SK-N-SH (cell line): Measurements from ENCODE around the gene GON7. TPM values are rescaled to one million over a fixed set of nuclear protein-coding genes. Genes with fewer than 3 reads are reported as not detected.

Source experiments
- CTCF ChIA-PET: fragments of 300-600, 350-600 bp; formaldehyde crosslinking; extraction: SDS; loops from one replicate; lab custom pipeline; 2021; lab: Yijun Ruan, JAX
- POLR2A ChIA-PET: fragments of 350-600 bp; sonication (Branson Sonifier 250); formaldehyde crosslinking; extraction: SDS; loops from one replicate; lab custom pipeline; 2020; ENCODE audit warnings: antibody characterized with exemption, inconsistent platforms; lab: Yijun Ruan, JAX
- DNase-seq: peaks from one replicate; pipeline ENCODE4 v3.0.0; 2012
- H2AFZ ChIP-seq: fragments of 200-600 bp; sonication (generic); 2 replicates; pipeline ENCODE4 v1.8.1; 2016; ENCODE audit warnings: antibody characterized with exemption, mild to moderate bottlenecking, low read depth
- H3F3A ChIP-seq: fragments of 200-600 bp; sonication (generic); replicated peaks from 2 replicates; pipeline ENCODE3; 2016; ENCODE audit warnings: antibody characterized with exemption, mild to moderate bottlenecking; ENCODE audit not compliant: insufficient read depth
- H3K27ac ChIP-seq, 2 experiments: fragments of 200-500 bp in 1 of 2; fragments of 200-600 bp in 1 of 2; sonication (Bioruptor generic) in 1 of 2; sonication (generic), shearing (Covaris generic) in 1 of 2; 2 replicates each; pipeline versions ENCODE4 v1.5.1 to v1.6.1; 2014 to 2016; ENCODE audit warnings: low read depth in 2 of 2, inconsistent platforms in 1 of 2, low read length in 1 of 2, mild to moderate bottlenecking in 1 of 2, mixed read lengths in 1 of 2
- H3K27me3 ChIP-seq: fragments of 200-600 bp; sonication (generic), shearing (Covaris generic); 2 replicates; pipeline ENCODE4 v1.6.1; 2016; ENCODE audit warnings: mixed run types; ENCODE audit not compliant: insufficient read depth
- H3K36me3 ChIP-seq, 2 experiments: fragments of 200-500 bp in 1 of 2; fragments of 200-600 bp in 1 of 2; sonication (Bioruptor generic) in 1 of 2; sonication (generic) in 1 of 2; replicated peaks in 1 of 2; 2 replicates each; pipeline versions ENCODE3 to v1.5.1; 2014 to 2016; ENCODE audit warnings: low read length in 1 of 2, mild to moderate bottlenecking in 1 of 2; ENCODE audit not compliant: insufficient read depth in 2 of 2, control insufficient read depth in 1 of 2
- H3K4me1 ChIP-seq, 2 experiments: fragments of 200-500 bp in 1 of 2; fragments of 200-600 bp in 1 of 2; sonication (Bioruptor generic) in 1 of 2; sonication (generic), shearing (Covaris generic) in 1 of 2; 2 replicates each; pipeline versions ENCODE4 v1.5.1 to v1.6.1; 2014 to 2016; ENCODE audit warnings: low read depth in 1 of 2, low read length in 1 of 2, mixed run types in 1 of 2; ENCODE audit not compliant: insufficient read depth in 2 of 2, control insufficient read depth in 1 of 2
- H3K4me2 ChIP-seq: fragments of 200-600 bp; sonication (generic), shearing (Covaris generic); 2 replicates; pipeline ENCODE4 v1.6.1; 2017; ENCODE audit warnings: mixed run types
- H3K4me3 ChIP-seq, 2 experiments: fragments of 200-500 bp in 1 of 2; fragments of 200-600 bp in 1 of 2; sonication (Bioruptor generic) in 1 of 2; sonication (generic), shearing (Covaris generic) in 1 of 2; 2 replicates each; pipeline versions ENCODE4 v1.5.1 to v1.8.1; 2014 to 2016; ENCODE audit warnings: low read depth in 2 of 2, inconsistent platforms in 1 of 2, low read length in 1 of 2, mild to moderate bottlenecking in 1 of 2, mixed read lengths in 1 of 2, moderate library complexity in 1 of 2
- H3K79me2 ChIP-seq: fragments of 200-600 bp; sonication (generic); 2 replicates; pipeline ENCODE4 v1.8.1; 2017; ENCODE audit warnings: mild to moderate bottlenecking; ENCODE audit not compliant: insufficient read depth
- H3K9ac ChIP-seq: fragments of 200-600 bp; sonication (generic); 2 replicates; pipeline ENCODE4 v1.6.1; 2017; ENCODE audit warnings: mixed run types
- H3K9me2 ChIP-seq: fragments of 200-600 bp; sonication (generic); 2 replicates; pipeline ENCODE4 v1.6.1; 2017; ENCODE audit warnings: mixed run types
- H3K9me3 ChIP-seq: fragments of 200-600 bp; sonication (generic); 2 replicates; pipeline ENCODE4 v1.6.1; 2017; ENCODE audit warnings: mixed run types, mild to moderate bottlenecking, moderate library complexity
- H4K20me1 ChIP-seq: fragments of 200-600 bp; sonication (generic); 2 replicates; pipeline ENCODE4 v1.6.1; 2017; ENCODE audit warnings: mild to moderate bottlenecking, mixed run types; ENCODE audit not compliant: insufficient read depth
- CHD2 ChIP-seq: fragments of 150-350 bp; IDR thresholded peaks from 2 replicates; pipeline ENCODE4 v1.6.1; 2018; ENCODE audit warnings: low read length; ENCODE audit not compliant: partially characterized antibody
- ELF1 ChIP-seq: IDR thresholded peaks from 2 replicates; pipeline ENCODE4 v1.4.0; 2012
- EP300 ChIP-seq, 2 experiments: IDR thresholded peaks; 2 replicates each; pipeline versions ENCODE4 v1.4.0 to v1.6.1; 2012; ENCODE audit warnings: borderline replicate concordance in 1 of 2, low read depth in 1 of 2, low read length in 1 of 2
- EZH2phosphoT487 ChIP-seq: fragments of 200-600 bp; sonication (generic); IDR thresholded peaks from 2 replicates; pipeline ENCODE4 v1.6.1; 2017; ENCODE audit warnings: low read depth, mixed run types, mild to moderate bottlenecking, antibody characterized with exemption, moderate library complexity, borderline replicate concordance
- FOXJ3 ChIP-seq: sonication (generic); formaldehyde crosslinking; IDR thresholded peaks from 2 replicates; pipeline ENCODE4 v1.5.1; 2020; ENCODE audit warnings: mild to moderate bottlenecking, missing genetic modification reagents
- FOXM1 ChIP-seq: IDR thresholded peaks from 2 replicates; pipeline ENCODE4 v1.4.0; 2012; ENCODE audit warnings: low read depth, mild to moderate bottlenecking
- GABPA ChIP-seq: IDR thresholded peaks from 2 replicates; pipeline ENCODE4 v1.4.0; 2012; ENCODE audit warnings: low read depth, mild to moderate bottlenecking
- GATA2 ChIP-seq: sonication (generic); formaldehyde crosslinking; IDR thresholded peaks from 2 replicates; pipeline ENCODE4 v1.5.0; 2020; ENCODE audit warnings: mild to moderate bottlenecking, missing genetic modification reagents
- MEF2A ChIP-seq: IDR thresholded peaks from 2 replicates; pipeline ENCODE4 v1.4.0; 2012; ENCODE audit warnings: low read depth, borderline replicate concordance
- RFX5 ChIP-seq: IDR thresholded peaks from 2 replicates; pipeline ENCODE4 v1.6.1; 2012; ENCODE audit warnings: mild to moderate bottlenecking, improper control_type of control experiment, low read length
- RXRA ChIP-seq: IDR thresholded peaks from 2 replicates; pipeline ENCODE4 v1.4.0; 2012; ENCODE audit warnings: low read depth, mild to moderate bottlenecking, borderline replicate concordance
- SMC3 ChIP-seq: IDR thresholded peaks from 2 replicates; pipeline ENCODE4 v1.6.1; 2012; ENCODE audit warnings: low read depth, low read length, improper control_type of control experiment
- TAF1 ChIP-seq: IDR thresholded peaks from 2 replicates; pipeline ENCODE4 v1.6.1; 2012; ENCODE audit warnings: low read depth, mild to moderate bottlenecking, low read length, moderate library complexity, borderline replicate concordance
- WGBS: methylation state at CpG from one replicate; pipeline ENCODE4 v1.1.6; 2017; ENCODE audit warnings: low lambda C conversion rate; 5-methylcytosine and 5-hydroxymethylcytosine counted together
- polyA plus RNA-seq, 3 experiments: library from polyadenylated mRNA; depleted of rRNA; stranded (reverse); fragments of >200 nt; gene quantifications; 2 replicates each; pipeline ENCODE4 v1.2.3, GENCODE V29; 2012
- TF ChIP-seq, protein P1 (sequence below): IDR thresholded peaks from 2 replicates; pipeline ENCODE4 v1.4.0; 2012; ENCODE audit warnings: low read depth, borderline replicate concordance
- TF ChIP-seq, protein P2 (sequence below): IDR thresholded peaks from 2 replicates; pipeline ENCODE4; 2012
- TF ChIP-seq, protein P3 (sequence below): IDR thresholded peaks from 2 replicates; pipeline ENCODE4 v1.6.1; 2012; ENCODE audit warnings: mild to moderate bottlenecking, low read depth, low read length, moderate library complexity

GON7 gene
- polyA plus RNA-seq, 1 of the 3 experiments (the other 2 are of a cell fraction) = 14.8 TPM

DNA sequence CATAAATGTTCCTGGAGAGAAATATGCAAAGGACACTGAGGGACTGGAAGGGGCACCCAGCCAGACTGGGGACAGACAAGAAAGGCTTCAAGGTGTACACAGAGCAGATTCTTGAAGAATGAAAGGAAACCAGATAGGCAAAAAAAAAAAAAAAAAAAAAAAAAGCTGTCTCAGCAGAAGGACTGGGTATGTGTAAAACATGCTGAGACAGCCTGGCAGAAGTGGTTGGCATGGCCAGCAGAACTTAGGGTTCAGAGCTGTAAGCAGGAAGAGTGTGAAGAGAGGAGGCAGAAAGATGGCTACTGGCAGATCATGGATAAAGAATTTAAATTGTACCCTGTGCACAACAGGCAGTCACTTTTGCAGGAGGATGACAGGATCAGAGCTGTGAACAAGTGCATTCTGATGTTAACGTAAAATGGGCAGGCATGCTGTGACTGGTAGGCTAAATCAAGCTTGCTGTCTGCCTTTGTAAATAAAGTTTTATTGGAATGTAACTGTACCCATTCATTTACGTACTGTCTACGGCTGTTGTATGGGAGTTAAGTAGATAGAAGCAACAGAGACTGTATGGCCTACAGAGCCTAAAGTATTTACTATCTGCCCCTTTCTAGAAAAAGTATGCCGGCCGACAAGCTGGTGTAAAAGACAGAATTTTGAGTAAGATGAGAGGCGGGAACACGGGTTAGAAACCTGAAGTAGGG is 42.4 kb upstream of the GON7 start:
- no peak overlapping the region for H3K27ac ChIP-seq
- no peaks in the 10 kb centered on the region for H3K79me2 ChIP-seq
- no peaks in the 10 kb centered on the region for H3K9me2 ChIP-seq
- no peaks in the 10 kb centered on the region for H3F3A ChIP-seq
- no peaks in the 10 kb centered on the region for H3K9me3 ChIP-seq
- TF ChIP-seq EZH2phosphoT487 = no peak
- no peak for TF ChIP-seq FOXJ3 (CRISPR knock-in tag)
- no peak for TF ChIP-seq RXRA
- no peak for TF ChIP-seq GABPA
- no peak for TF ChIP-seq SMC3
- no peak for TF ChIP-seq TAF1
- TF ChIP-seq, protein P1, sequence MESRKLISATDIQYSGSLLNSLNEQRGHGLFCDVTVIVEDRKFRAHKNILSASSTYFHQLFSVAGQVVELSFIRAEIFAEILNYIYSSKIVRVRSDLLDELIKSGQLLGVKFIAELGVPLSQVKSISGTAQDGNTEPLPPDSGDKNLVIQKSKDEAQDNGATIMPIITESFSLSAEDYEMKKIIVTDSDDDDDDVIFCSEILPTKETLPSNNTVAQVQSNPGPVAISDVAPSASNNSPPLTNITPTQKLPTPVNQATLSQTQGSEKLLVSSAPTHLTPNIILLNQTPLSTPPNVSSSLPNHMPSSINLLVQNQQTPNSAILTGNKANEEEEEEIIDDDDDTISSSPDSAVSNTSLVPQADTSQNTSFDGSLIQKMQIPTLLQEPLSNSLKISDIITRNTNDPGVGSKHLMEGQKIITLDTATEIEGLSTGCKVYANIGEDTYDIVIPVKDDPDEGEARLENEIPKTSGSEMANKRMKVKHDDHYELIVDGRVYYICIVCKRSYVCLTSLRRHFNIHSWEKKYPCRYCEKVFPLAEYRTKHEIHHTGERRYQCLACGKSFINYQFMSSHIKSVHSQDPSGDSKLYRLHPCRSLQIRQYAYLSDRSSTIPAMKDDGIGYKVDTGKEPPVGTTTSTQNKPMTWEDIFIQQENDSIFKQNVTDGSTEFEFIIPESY = no peak
- TF ChIP-seq, protein P2, sequence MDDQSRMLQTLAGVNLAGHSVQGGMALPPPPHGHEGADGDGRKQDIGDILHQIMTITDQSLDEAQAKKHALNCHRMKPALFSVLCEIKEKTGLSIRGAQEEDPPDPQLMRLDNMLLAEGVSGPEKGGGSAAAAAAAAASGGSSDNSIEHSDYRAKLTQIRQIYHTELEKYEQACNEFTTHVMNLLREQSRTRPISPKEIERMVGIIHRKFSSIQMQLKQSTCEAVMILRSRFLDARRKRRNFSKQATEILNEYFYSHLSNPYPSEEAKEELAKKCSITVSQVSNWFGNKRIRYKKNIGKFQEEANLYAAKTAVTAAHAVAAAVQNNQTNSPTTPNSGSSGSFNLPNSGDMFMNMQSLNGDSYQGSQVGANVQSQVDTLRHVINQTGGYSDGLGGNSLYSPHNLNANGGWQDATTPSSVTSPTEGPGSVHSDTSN = no peak
- TF ChIP-seq GATA2 (CRISPR knock-in tag) = no peak
- no peak for TF ChIP-seq ELF1
- no peak for TF ChIP-seq RFX5
- TF ChIP-seq CHD2 = no peak
- H3K4me1 ChIP-seq = no peaks in the 10 kb centered on the region
- no peak overlapping the region for H2AFZ ChIP-seq
- peaks cover 52 to 68% of the 10 kb centered on the region in 2 experiments for H3K36me3 ChIP-seq
- ChIA-PET CTCF (interaction anchor here (0.8 to 2.1 kb wide), 6 partner anchors 9 to 29 kb away, joined by 3 to 7 read pairs (median 6); no protein-coding TSS in a partner anchor), POLR2A (interaction anchor here (0.7 kb wide), 1 partner anchor 64 kb away, joined by 3 read pairs; the partner anchor contains the start of genes LYSET and MOAP1)
- no peak overlapping the region for H3K4me2 ChIP-seq
- WGBS = 95% methylated on average over 7 of the region's 7 CpGs
- H4K20me1 ChIP-seq = no peaks in the 10 kb centered on the region
- H3K9ac ChIP-seq = no peak overlapping the region
- DNase-seq = no peak
- H3K27me3 ChIP-seq = no peaks in the 10 kb centered on the region
- H3K4me3 ChIP-seq = no peak overlapping the region

DNA sequence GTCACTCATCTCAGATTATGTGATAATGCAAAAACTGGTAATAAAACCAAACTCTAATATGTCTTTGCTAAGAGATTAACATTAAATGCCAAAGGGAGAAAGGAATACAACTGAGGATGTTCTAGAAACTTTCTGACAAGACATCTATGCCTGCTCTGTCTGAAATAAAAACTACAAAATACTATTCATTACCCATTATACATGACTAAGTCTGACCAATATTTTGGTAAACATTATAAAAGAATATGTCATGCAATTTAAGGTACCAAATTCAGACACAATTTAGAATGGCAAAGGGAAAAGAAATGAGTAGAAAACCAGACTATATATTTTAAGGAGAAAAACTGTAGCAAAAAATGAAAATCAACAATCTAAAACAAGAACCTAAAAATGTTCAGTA is 39.7 kb upstream of the GON7 start:
- DNase-seq = no peak
- H3K9ac ChIP-seq = no peak overlapping the region
- peaks cover 59 to 63% of the 10 kb centered on the region in 2 experiments for H3K36me3 ChIP-seq
- H3F3A ChIP-seq = no peaks in the 10 kb centered on the region
- H3K27me3 ChIP-seq = no peaks in the 10 kb centered on the region
- no peak overlapping the region for H3K4me2 ChIP-seq
- no peak overlapping the region for H3K27ac ChIP-seq
- no peak overlapping the region for H3K4me3 ChIP-seq
- no peaks in the 10 kb centered on the region for H4K20me1 ChIP-seq
- H3K9me2 ChIP-seq = no peaks in the 10 kb centered on the region
- CTCF ChIA-PET = no interaction called here
- H3K4me1 ChIP-seq = no peaks in the 10 kb centered on the region
- no peaks in the 10 kb centered on the region for H3K9me3 ChIP-seq
- no peaks in the 10 kb centered on the region for H3K79me2 ChIP-seq
- POLR2A ChIA-PET = no interaction called here
- H2AFZ ChIP-seq = no peak overlapping the region
- TF ChIP-seq MEF2A (no peak), GATA2 (CRISPR knock-in tag) (no peak), RFX5 (no peak), EP300 (IDR thresholded peaks at IDR 0.05; ENCODE audit: borderline replicate concordance in 1 of 2, low read depth in 1 of 2, low read length in 1 of 2) (no peak), EZH2phosphoT487 (no peak), ELF1 (no peak), FOXM1 (no peak), TAF1 (no peak)
- TF ChIP-seq, protein P2 = no peak
- TF ChIP-seq, protein P3, sequence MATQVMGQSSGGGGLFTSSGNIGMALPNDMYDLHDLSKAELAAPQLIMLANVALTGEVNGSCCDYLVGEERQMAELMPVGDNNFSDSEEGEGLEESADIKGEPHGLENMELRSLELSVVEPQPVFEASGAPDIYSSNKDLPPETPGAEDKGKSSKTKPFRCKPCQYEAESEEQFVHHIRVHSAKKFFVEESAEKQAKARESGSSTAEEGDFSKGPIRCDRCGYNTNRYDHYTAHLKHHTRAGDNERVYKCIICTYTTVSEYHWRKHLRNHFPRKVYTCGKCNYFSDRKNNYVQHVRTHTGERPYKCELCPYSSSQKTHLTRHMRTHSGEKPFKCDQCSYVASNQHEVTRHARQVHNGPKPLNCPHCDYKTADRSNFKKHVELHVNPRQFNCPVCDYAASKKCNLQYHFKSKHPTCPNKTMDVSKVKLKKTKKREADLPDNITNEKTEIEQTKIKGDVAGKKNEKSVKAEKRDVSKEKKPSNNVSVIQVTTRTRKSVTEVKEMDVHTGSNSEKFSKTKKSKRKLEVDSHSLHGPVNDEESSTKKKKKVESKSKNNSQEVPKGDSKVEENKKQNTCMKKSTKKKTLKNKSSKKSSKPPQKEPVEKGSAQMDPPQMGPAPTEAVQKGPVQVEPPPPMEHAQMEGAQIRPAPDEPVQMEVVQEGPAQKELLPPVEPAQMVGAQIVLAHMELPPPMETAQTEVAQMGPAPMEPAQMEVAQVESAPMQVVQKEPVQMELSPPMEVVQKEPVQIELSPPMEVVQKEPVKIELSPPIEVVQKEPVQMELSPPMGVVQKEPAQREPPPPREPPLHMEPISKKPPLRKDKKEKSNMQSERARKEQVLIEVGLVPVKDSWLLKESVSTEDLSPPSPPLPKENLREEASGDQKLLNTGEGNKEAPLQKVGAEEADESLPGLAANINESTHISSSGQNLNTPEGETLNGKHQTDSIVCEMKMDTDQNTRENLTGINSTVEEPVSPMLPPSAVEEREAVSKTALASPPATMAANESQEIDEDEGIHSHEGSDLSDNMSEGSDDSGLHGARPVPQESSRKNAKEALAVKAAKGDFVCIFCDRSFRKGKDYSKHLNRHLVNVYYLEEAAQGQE = no peak
